ENCODE data around the gene ZNF446. TPM values are rescaled to one million over a fixed set of nuclear protein-coding genes. Genes with fewer than 3 reads are reported as not detected.

The ZNF446 gene
- total RNA-seq, 2 donors from 2014 or later: 8.5 TPM

GRCh38 chr19:58514564-58515022 is 38.4 kb downstream of the ZNF446 start:
- DNase-seq: no peak
- no peak for ATAC-seq (replicated peaks in 1 of 2)
- no peaks in the 10 kb centered on the region for H3K9me3 Mint-ChIP-seq
- no peaks in the 10 kb centered on the region for H3K27me3 Mint-ChIP-seq (ENCODE audit: low read depth)
- H3K36me3 Mint-ChIP-seq (ENCODE audit: insufficient read depth in 2 of 2): peaks cover 4 to 5% of the 10 kb centered on the region in 2 donors
- peak overlapping the region; percentile 61 for H3K27ac Mint-ChIP-seq
- H3K4me3 Mint-ChIP-seq: peak overlapping the region; percentile 86 to 87
- peaks cover 35% of the 10 kb centered on the region for H3K4me1 Mint-ChIP-seq (ENCODE audit: low read depth)

DNA sequence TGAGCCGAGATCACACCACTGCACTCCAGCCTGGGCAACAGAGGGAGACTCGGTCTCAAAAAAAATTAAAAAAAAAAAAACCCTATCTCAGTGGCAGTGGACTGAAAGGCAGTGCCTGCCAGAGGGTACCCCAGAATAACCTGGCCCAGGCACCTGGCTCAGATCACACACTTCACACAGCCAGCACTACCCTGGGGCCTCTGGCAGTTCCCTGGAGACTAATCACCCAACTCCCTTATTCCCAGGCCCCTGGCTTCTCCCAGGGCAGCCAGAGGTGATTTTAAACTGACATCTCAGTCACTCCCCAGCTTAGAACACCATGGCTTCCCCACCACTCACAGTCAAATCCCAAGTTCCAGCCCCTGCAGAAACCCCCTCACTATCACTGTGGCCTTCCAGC is 39.1 kb downstream of the ZNF446 start:
- DNase-seq: no peak
- Mint-ChIP-seq H3K9me3 (no peaks in the 10 kb centered on the region), H3K27ac (peak overlapping the region; percentile 72), H3K27me3 (ENCODE audit: low read depth) (no peaks in the 10 kb centered on the region), H3K36me3 (ENCODE audit: insufficient read depth in 2 of 2) (peaks cover 5 to 6% of the 10 kb centered on the region in 2 donors), H3K4me3 (peak overlapping the region; percentile 76 to 87), H3K4me1 (ENCODE audit: low read depth) (peaks cover 39% of the 10 kb centered on the region)
- no peak for ATAC-seq (replicated peaks in 1 of 2)

GRCh38 chr19:58516246-58516836 is 40.2 kb downstream of the ZNF446 start:
- Mint-ChIP-seq H3K4me1 (ENCODE audit: low read depth) (peaks cover 43% of the 10 kb centered on the region), H3K4me3 (peak overlapping the region; percentile 76 to 87), H3K36me3 (ENCODE audit: insufficient read depth in 2 of 2) (peaks cover 5 to 6% of the 10 kb centered on the region in 2 donors), H3K27me3 (ENCODE audit: low read depth) (no peaks in the 10 kb centered on the region), H3K9me3 (no peaks in the 10 kb centered on the region), H3K27ac (no peak overlapping the region)
- DNase-seq (no peak), ATAC-seq (replicated peaks in 1 of 2) (no peak)

DNA sequence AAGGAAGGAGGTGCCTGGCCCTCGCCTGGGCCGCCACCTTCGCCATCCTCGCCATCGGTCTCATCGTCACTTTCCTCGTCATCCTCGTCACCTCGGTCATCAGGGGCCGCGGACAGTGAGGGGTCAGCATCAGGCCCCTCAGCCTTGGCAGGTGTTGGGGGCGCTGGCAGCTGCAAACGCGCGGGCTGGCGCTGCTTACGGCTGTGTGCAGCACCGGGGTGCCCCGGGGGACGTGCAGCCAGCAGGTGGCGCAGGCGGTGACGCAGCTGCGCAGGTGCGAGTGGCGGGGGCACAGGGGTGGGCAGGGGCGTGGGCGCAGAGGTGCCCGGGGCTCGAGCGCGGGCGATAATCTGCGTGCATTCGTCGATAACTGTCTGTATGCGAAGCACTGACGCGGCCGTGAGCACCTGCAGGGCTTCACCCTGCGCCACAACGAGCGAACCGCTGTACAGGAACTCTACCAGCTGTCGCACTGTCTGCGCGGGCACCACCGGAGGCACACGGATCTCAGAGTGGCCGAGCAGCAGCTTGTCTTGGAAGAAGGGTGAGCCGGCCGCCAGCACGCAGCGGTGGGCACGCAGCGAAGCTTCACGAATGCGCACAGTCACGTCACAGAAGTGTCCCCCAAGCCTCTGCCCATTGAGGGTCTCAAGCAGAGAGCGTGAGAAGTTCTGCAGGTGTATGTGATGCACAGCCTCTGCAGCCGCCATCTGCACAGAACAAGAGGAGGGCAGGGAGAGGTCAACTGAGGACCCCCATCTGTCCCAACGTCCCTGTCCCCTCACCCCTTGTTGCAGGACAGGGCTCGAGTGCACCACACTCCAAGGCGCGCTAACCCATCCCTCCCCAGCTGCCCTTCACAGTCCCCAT is 41.0 kb downstream of the ZNF446 start:
- H3K4me1 Mint-ChIP-seq (ENCODE audit: low read depth): peaks cover 43% of the 10 kb centered on the region

GRCh38 chr19:58518256-58519086 is 42.3 kb downstream of the ZNF446 start:
- H3K36me3 Mint-ChIP-seq (ENCODE audit: insufficient read depth in 2 of 2): peaks cover 5 to 6% of the 10 kb centered on the region in 2 donors
- no peak for ATAC-seq (replicated peaks in 1 of 2)

More for the DNA sequence above, 41.0 kb downstream of the ZNF446 start:
- no peaks in the 10 kb centered on the region for H3K27me3 Mint-ChIP-seq (ENCODE audit: low read depth)
- H3K9me3 Mint-ChIP-seq: no peaks in the 10 kb centered on the region
- DNase-seq (no peak), ATAC-seq (replicated peaks in 1 of 2) (no peak)
- H3K4me3 Mint-ChIP-seq: peak overlapping the region in 1 of 2 donors; percentile 22
- H3K27ac Mint-ChIP-seq: no peak overlapping the region
- H3K36me3 Mint-ChIP-seq (ENCODE audit: insufficient read depth in 2 of 2): peaks cover 5 to 6% of the 10 kb centered on the region in 2 donors

DNA sequence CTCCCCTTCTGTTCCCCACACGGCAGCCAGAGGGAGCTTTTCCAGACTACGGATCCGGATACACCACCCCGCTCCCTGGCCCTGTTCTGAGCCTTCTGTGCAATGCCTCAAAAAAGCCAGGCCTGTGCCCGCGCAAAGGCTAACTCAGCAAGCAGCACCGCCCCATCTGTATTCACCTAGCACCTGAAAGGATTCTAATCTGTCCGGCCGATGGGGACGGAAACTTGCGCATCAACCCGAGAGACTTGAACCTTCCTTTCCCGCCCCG is 42.9 kb downstream of the ZNF446 start:
- Mint-ChIP-seq H3K36me3 (ENCODE audit: insufficient read depth in 2 of 2) (peaks cover 5 to 6% of the 10 kb centered on the region in 2 donors), H3K27me3 (ENCODE audit: low read depth) (no peaks in the 10 kb centered on the region), H3K27ac (peak overlapping the region; percentile 90), H3K4me1 (ENCODE audit: low read depth) (peaks cover 43% of the 10 kb centered on the region), H3K4me3 (peak overlapping the region; percentile 96 to 99), H3K9me3 (no peaks in the 10 kb centered on the region)
- DNase-seq (peak; percentile 60), ATAC-seq (replicated peaks in 1 of 2) (peak; percentile 4 to 10)

More at GRCh38 chr19:58518256-58519086, 42.3 kb downstream of the ZNF446 start:
- peak overlapping the region; percentile 96 to 99 for H3K4me3 Mint-ChIP-seq
- no peaks in the 10 kb centered on the region for H3K9me3 Mint-ChIP-seq
- no peaks in the 10 kb centered on the region for H3K27me3 Mint-ChIP-seq (ENCODE audit: low read depth)
- DNase-seq: no peak
- H3K4me1 Mint-ChIP-seq (ENCODE audit: low read depth): peaks cover 43% of the 10 kb centered on the region
- peak overlapping the region; percentile 90 for H3K27ac Mint-ChIP-seq

DNA sequence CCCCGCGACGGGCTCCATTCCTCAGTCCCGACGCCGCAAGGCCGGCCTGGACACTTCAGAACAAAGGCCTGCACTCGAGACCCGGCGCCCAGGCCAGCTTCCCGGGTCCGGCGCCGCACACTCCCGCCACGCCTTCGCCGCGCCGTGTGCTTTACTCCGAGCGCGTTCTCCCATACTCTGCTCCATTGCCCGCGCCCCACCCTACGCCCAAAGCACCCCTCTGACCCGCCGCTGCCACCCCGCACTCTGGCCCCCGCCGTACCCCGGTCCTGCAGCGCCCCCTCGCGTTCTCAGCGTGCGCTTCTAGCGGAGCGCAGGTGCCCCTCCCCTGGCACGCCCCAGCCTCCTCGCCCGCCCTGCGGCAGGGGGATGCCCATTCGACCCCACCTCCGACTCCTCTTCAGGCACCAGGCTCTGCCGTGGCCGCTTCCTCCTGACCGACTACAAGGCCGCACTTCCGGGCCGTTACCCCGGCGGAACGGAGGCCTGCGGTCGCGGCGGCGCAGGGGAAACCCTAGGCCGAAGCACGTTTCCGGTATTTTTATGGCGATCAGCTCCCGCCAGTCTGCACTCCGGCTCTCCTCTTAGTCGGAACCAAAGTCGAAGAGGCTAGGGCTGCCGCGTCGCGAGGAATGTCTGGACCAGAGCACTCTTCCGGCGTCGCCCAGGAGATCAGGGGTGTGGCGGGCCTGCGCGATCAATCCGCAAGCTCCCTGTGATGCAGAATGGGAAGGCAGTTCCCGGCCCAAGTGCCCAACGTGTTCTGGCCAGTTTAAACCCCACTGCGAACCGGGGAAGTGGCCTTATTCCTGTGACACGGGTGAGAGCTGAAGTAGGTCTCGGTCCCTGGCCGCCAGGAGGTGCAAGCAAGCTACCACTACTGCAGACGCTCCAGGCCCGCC is 43.5 kb downstream of the ZNF446 start, which contains the start of gene ZBTB45:
Gene ZBTB45 (minus strand): TSS at position 456 of the 902 bp plus-strand sequence. CDS start 2,137 bp downstream, outside the sequence.
- Mint-ChIP-seq H3K4me1 (ENCODE audit: low read depth) (peaks cover 41% of the 10 kb centered on the region), H3K4me3 (peak within 1 kb of the TSS; percentile 96 to 99), H3K27me3 (ENCODE audit: low read depth) (no peaks in the 10 kb centered on the region), H3K27ac (peak within 1 kb of the TSS; percentile 90), H3K9me3 (no peaks in the 10 kb centered on the region), H3K36me3 (ENCODE audit: insufficient read depth in 2 of 2) (peaks cover 5 to 6% of the 10 kb centered on the region in 2 donors)
- DNase-seq (peak; percentile 96 to 97), ATAC-seq (replicated peaks in 1 of 2) (peak; percentile 88 to 90)

GRCh38 chr19:58520257-58520599 is 44.1 kb downstream of the ZNF446 start:
- Mint-ChIP-seq H3K4me1 (ENCODE audit: low read depth) (peaks cover 35% of the 10 kb centered on the region), H3K36me3 (ENCODE audit: insufficient read depth in 2 of 2) (peaks cover 5 to 6% of the 10 kb centered on the region in 2 donors), H3K9me3 (no peaks in the 10 kb centered on the region), H3K27ac (peak overlapping the region; percentile 90), H3K4me3 (peak overlapping the region; percentile 96 to 99), H3K27me3 (ENCODE audit: low read depth) (no peaks in the 10 kb centered on the region)
- DNase-seq: no peak
- ATAC-seq (replicated peaks in 1 of 2): no peak

GRCh38 chr19:58521651-58522050 is 45.5 kb downstream of the ZNF446 start:
- DNase-seq: no peak
- Mint-ChIP-seq H3K4me1 (ENCODE audit: low read depth) (peaks cover 25% of the 10 kb centered on the region), H3K27ac (no peak overlapping the region), H3K4me3 (no peak overlapping the region), H3K27me3 (ENCODE audit: low read depth) (no peaks in the 10 kb centered on the region), H3K9me3 (no peaks in the 10 kb centered on the region), H3K36me3 (ENCODE audit: insufficient read depth in 2 of 2) (peaks cover 0 to 3% of the 10 kb centered on the region in 2 donors)
- ATAC-seq (replicated peaks in 1 of 2): no peak

DNA sequence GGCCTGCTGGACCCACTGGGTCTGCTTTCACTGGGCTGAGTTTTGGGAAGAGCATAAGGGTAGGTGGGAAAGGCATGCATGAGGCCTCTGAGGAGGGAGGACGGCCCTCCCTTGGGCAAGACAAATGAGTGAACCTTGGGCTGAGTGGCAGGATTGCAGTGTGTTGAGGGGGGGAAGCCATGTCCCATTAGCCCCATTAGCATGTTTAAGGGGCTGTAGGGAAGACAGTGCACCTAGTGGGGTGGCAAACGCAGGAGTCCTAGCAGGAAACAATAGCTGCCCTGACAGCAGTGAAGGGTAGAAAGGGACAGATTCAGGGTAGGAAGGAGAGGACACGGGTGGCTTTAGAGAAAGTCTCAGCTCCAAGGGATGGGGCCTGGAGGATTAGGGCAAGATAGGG is 46.6 kb downstream of the ZNF446 start:
- no peaks in the 10 kb centered on the region for H3K27me3 Mint-ChIP-seq (ENCODE audit: low read depth)
- H3K27ac Mint-ChIP-seq: no peak overlapping the region
- H3K4me3 Mint-ChIP-seq: no peak overlapping the region
- H3K9me3 Mint-ChIP-seq: no peaks in the 10 kb centered on the region
- peaks cover 0 to 3% of the 10 kb centered on the region in 2 donors for H3K36me3 Mint-ChIP-seq (ENCODE audit: insufficient read depth in 2 of 2)
- ATAC-seq (replicated peaks in 1 of 2) (no peak), DNase-seq (no peak)
- H3K4me1 Mint-ChIP-seq (ENCODE audit: low read depth): peaks cover 22% of the 10 kb centered on the region

- Mint-ChIP-seq H3K4me1 (ENCODE audit: low read depth) (no peaks in the 10 kb centered on the region), H3K36me3 (ENCODE audit: insufficient read depth in 2 of 2) (no peaks in the 10 kb centered on the region), H3K4me3 (no peak overlapping the region), H3K27me3 (ENCODE audit: low read depth) (peaks cover 6% of the 10 kb centered on the region), H3K9me3 (no peaks in the 10 kb centered on the region), H3K27ac (no peak overlapping the region)
- DNase-seq: no peak
- no peak for ATAC-seq (replicated peaks in 1 of 2)
Measured at GRCh38 chr19:58529405-58529804, 53.3 kb downstream of the ZNF446 start.
